GM23248 (cell line): Measurements from ENCODE around the gene HSD11B1. TPM values are rescaled to one million over a fixed set of nuclear protein-coding genes. Genes with fewer than 3 reads are reported as not detected.
A peak's percentile ranks its signal among the peaks of the same experiment; 100 is the strongest.

Experiments
- DNase-seq: peaks from one replicate; pipeline ENCODE4 v3.0.0-alpha.2; 2015
- H2AFZ ChIP-seq: fragments of 200-600 bp; sonication (generic); 2 replicates; pipeline ENCODE4 v1.6.1; 2016; ENCODE audit warnings: antibody characterized with exemption
- H3F3A ChIP-seq: fragments of 200-600 bp; sonication (generic); 2 replicates; pipeline ENCODE4 v1.6.1; 2016; ENCODE audit warnings: mild to moderate bottlenecking, antibody characterized with exemption, mixed run types; ENCODE audit not compliant: insufficient read depth
- H3K27ac ChIP-seq: fragments of 200-600 bp; sonication (generic); 2 replicates; pipeline ENCODE4 v1.5.1; 2016; ENCODE audit warnings: mild to moderate bottlenecking
- H3K27me3 ChIP-seq: fragments of 200-600 bp; sonication (generic); replicated peaks from 2 replicates; pipeline ENCODE4 v1.6.1; 2016; ENCODE audit warnings: mild to moderate bottlenecking; ENCODE audit not compliant: insufficient read depth
- H3K36me3 ChIP-seq: fragments of 200-600 bp; sonication (generic); 2 replicates; pipeline ENCODE4 v1.6.1; 2016; ENCODE audit warnings: low read depth, mild to moderate bottlenecking
- H3K4me1 ChIP-seq: fragments of 200-600 bp; sonication (generic); 2 replicates; pipeline ENCODE4 v1.6.1; 2016; ENCODE audit warnings: mild to moderate bottlenecking; ENCODE audit not compliant: insufficient read depth
- H3K4me2 ChIP-seq: fragments of 200-600 bp; sonication (generic); one replicate; pipeline ENCODE4 v1.6.1; 2016; ENCODE audit warnings: mild to moderate bottlenecking; ENCODE audit not compliant: unreplicated experiment
- H3K4me3 ChIP-seq: fragments of 200-600 bp; sonication (generic); 2 replicates; pipeline ENCODE4 v1.5.1; 2016; ENCODE audit warnings: mild to moderate bottlenecking
- H3K79me2 ChIP-seq: fragments of 200-600 bp; sonication (generic); 2 replicates; pipeline ENCODE4 v1.6.1; 2016; ENCODE audit warnings: mild to moderate bottlenecking; ENCODE audit not compliant: insufficient read depth
- H3K9ac ChIP-seq: fragments of 200-600 bp; sonication (generic); 2 replicates; pipeline ENCODE4 v1.6.1; 2016; ENCODE audit warnings: mild to moderate bottlenecking
- H3K9me2 ChIP-seq: fragments of 200-600 bp; sonication (generic); 2 replicates; pipeline ENCODE4 v1.6.1; 2016; ENCODE audit warnings: mixed run types, mild to moderate bottlenecking, moderate library complexity; ENCODE audit not compliant: insufficient read depth
- H3K9me3 ChIP-seq: fragments of 200-600 bp; sonication (generic); one replicate; pipeline ENCODE4 v1.6.1; 2017; ENCODE audit warnings: low read depth
- H4K20me1 ChIP-seq: fragments of 200-600 bp; sonication (generic); 2 replicates; pipeline ENCODE4 v1.6.0; 2016; ENCODE audit not compliant: insufficient read depth
- EZH2 ChIP-seq: fragments of 200-600 bp; sonication (generic); IDR thresholded peaks from 2 replicates; pipeline ENCODE4 v1.6.1; 2018; ENCODE audit warnings: antibody characterized with exemption, mild to moderate bottlenecking; ENCODE audit not compliant: insufficient read depth, poor library complexity, severe bottlenecking
- EZH2phosphoT487 ChIP-seq: fragments of 200-600 bp; sonication (generic); IDR thresholded peaks from 2 replicates; pipeline ENCODE4 v1.6.1; 2018; ENCODE audit warnings: antibody characterized with exemption, moderate library complexity, mild to moderate bottlenecking, low read depth; ENCODE audit not compliant: insufficient read depth
- WGBS, 2 experiments: methylation state at CpG; one replicate each; pipeline ENCODE4 v1.1.6; 2015 to 2017; ENCODE audit warnings: low lambda C conversion rate in 2 of 2, low coverage in 1 of 2; ENCODE audit errors: missing lambda C conversion rate in 2 of 2; 5-methylcytosine and 5-hydroxymethylcytosine counted together
- in situ Hi-C: fragments of 300-500 bp; cut with MboI; formaldehyde crosslinking; loops from 2 replicates; pipeline ENCODE4 v1.15.0; 2020
- polyA plus RNA-seq: library from polyadenylated mRNA; unstranded; fragments of >200 nt; fragmentation: Nextera tagmentation; extraction: Ambion mirVana; gene quantifications from 2 replicates; pipeline ENCODE4 v1.2.1, GENCODE V29; 2016
- total RNA-seq: library from RNA; depleted of rRNA; stranded (reverse); fragments of >200 nt; shearing (Covaris generic); gene quantifications from 2 replicates; pipeline ENCODE4 v1.2.3, GENCODE V29; 2014

HSD11B1 gene
- total and polyA plus RNA-seq, 2 experiments from 2014 or later, result 0.54 to 1.0 TPM

GRCh38 chr1:209686322-209686721 is 18.3 kb upstream of the HSD11B1 start:
- DNase-seq, result no peak
- Histone ChIP-seq H3F3A (no peaks in the 10 kb centered on the region), H3K27ac (no peak overlapping the region), H3K79me2 (no peaks in the 10 kb centered on the region), H3K36me3 (no peaks in the 10 kb centered on the region), H3K4me2 (no peak overlapping the region), H3K4me3 (no peak overlapping the region), H3K9me3 (no peaks in the 10 kb centered on the region), H2AFZ (no peak overlapping the region), H3K4me1 (no peaks in the 10 kb centered on the region), H3K9ac (no peak overlapping the region), H4K20me1 (no peaks in the 10 kb centered on the region), H3K9me2 (no peaks in the 10 kb centered on the region), H3K27me3 (peaks cover 50% of the 10 kb centered on the region)
- WGBS, 2 experiments, result 21% methylated on average over 4 of the region's 4 CpGs
- no peak for TF ChIP-seq EZH2
- TF ChIP-seq EZH2phosphoT487, result no peak
- in situ Hi-C loops, result loop anchor here (5.0 kb wide), 1 partner anchor 109 kb away; no protein-coding TSS in a partner anchor

GRCh38 chr1:209688746-209689234 is 15.9 kb upstream of the HSD11B1 start:
- no peaks in the 10 kb centered on the region for H3F3A ChIP-seq
- peaks cover 35% of the 10 kb centered on the region for H3K27me3 ChIP-seq
- H4K20me1 ChIP-seq, result no peaks in the 10 kb centered on the region
- no peaks in the 10 kb centered on the region for H3K79me2 ChIP-seq
- DNase-seq, result peak; percentile 40
- no peaks in the 10 kb centered on the region for H3K9me2 ChIP-seq
- H3K4me2 ChIP-seq, result no peak overlapping the region
- no peak overlapping the region for H2AFZ ChIP-seq
- no peak overlapping the region for H3K9ac ChIP-seq
- H3K9me3 ChIP-seq, result no peaks in the 10 kb centered on the region
- no peak overlapping the region for H3K27ac ChIP-seq
- WGBS, 2 experiments, result 58 to 80% methylated on average over 1 of the region's 1 CpG
- no peak for TF ChIP-seq EZH2
- TF ChIP-seq EZH2phosphoT487, result no peak
- no peaks in the 10 kb centered on the region for H3K36me3 ChIP-seq
- in situ Hi-C loops, result loop anchor here (5.0 kb wide), 1 partner anchor 111 kb away; no protein-coding TSS in a partner anchor
- H3K4me3 ChIP-seq, result no peak overlapping the region
- no peaks in the 10 kb centered on the region for H3K4me1 ChIP-seq

GRCh38 chr1:209689477-209689876 is 15.2 kb upstream of the HSD11B1 start:
- in situ Hi-C loops, result loop anchor here (5.0 kb wide), 1 partner anchor 112 kb away; no protein-coding TSS in a partner anchor

GRCh38 chr1:209691237-209691636 is 13.4 kb upstream of the HSD11B1 start:
- no peaks in the 10 kb centered on the region for H4K20me1 ChIP-seq
- TF ChIP-seq EZH2phosphoT487, result no peak
- no peak for TF ChIP-seq EZH2
- H3K27ac ChIP-seq, result no peak overlapping the region
- no peak overlapping the region for H3K4me2 ChIP-seq
- H3K9me3 ChIP-seq, result no peaks in the 10 kb centered on the region
- DNase-seq, result no peak
- in situ Hi-C loops, result no loop called here
- H2AFZ ChIP-seq, result no peak overlapping the region
- H3K27me3 ChIP-seq, result peaks cover 26% of the 10 kb centered on the region
- no peak overlapping the region for H3K9ac ChIP-seq
- H3K9me2 ChIP-seq, result no peaks in the 10 kb centered on the region
- 92% methylated on average over 3 of the region's 3 CpGs for WGBS, 2 experiments
- H3K4me1 ChIP-seq, result no peaks in the 10 kb centered on the region
- no peak overlapping the region for H3K4me3 ChIP-seq
- H3K36me3 ChIP-seq, result no peaks in the 10 kb centered on the region
- no peaks in the 10 kb centered on the region for H3F3A ChIP-seq
- no peaks in the 10 kb centered on the region for H3K79me2 ChIP-seq

More at GRCh38 chr1:209689477-209689876, 15.2 kb upstream of the HSD11B1 start:
- 50 to 54% methylated on average over 4 of the region's 4 CpGs for WGBS, 2 experiments
- no peaks in the 10 kb centered on the region for H3K9me3 ChIP-seq
- H3K4me1 ChIP-seq, result no peaks in the 10 kb centered on the region
- no peaks in the 10 kb centered on the region for H4K20me1 ChIP-seq
- no peak overlapping the region for H2AFZ ChIP-seq
- H3K4me2 ChIP-seq, result no peak overlapping the region
- no peak overlapping the region for H3K9ac ChIP-seq
- no peak overlapping the region for H3K27ac ChIP-seq
- no peak for DNase-seq
- TF ChIP-seq EZH2 (no peak), EZH2phosphoT487 (no peak)
- no peaks in the 10 kb centered on the region for H3K36me3 ChIP-seq
- peaks cover 35% of the 10 kb centered on the region for H3K27me3 ChIP-seq
- H3K4me3 ChIP-seq, result no peak overlapping the region
- no peaks in the 10 kb centered on the region for H3F3A ChIP-seq
- no peaks in the 10 kb centered on the region for H3K9me2 ChIP-seq
- H3K79me2 ChIP-seq, result no peaks in the 10 kb centered on the region

- H3K36me3 ChIP-seq, result no peaks in the 10 kb centered on the region
- H3K27me3 ChIP-seq, result peaks cover 24% of the 10 kb centered on the region
- no peaks in the 10 kb centered on the region for H3F3A ChIP-seq
- H2AFZ ChIP-seq, result no peak overlapping the region
- WGBS, 2 experiments, result 50 to 67% methylated on average over 4 of the region's 4 CpGs
- no peak overlapping the region for H3K4me2 ChIP-seq
- in situ Hi-C loops, result no loop called here
- no peak overlapping the region for H3K4me3 ChIP-seq
- no peaks in the 10 kb centered on the region for H3K9me2 ChIP-seq
- no peak for DNase-seq
- no peak overlapping the region for H3K27ac ChIP-seq
- no peak overlapping the region for H3K9ac ChIP-seq
- H3K9me3 ChIP-seq, result no peaks in the 10 kb centered on the region
- TF ChIP-seq EZH2phosphoT487 (no peak), EZH2 (no peak)
- no peaks in the 10 kb centered on the region for H3K4me1 ChIP-seq
- no peaks in the 10 kb centered on the region for H4K20me1 ChIP-seq
- H3K79me2 ChIP-seq, result no peaks in the 10 kb centered on the region
Observed at GRCh38 chr1:209692296-209692695, 12.3 kb upstream of the HSD11B1 start.
